Epithelial cell of esophagus (primary cell): ENCODE data around the gene POLD3.

Experiments used
- DNase-seq: peaks from one replicate; pipeline ENCODE4 v3.0.0; 2010; ENCODE audit warnings: low read depth
- H3K4me3 ChIP-seq: 2 replicates; pipeline ENCODE4 v1.5.1; 2011; ENCODE audit warnings: mild to moderate bottlenecking, low read length, control low read depth
- CTCF ChIP-seq: IDR thresholded peaks from 2 replicates; pipeline ENCODE4 v1.5.1; 2011; ENCODE audit warnings: low read depth, mild to moderate bottlenecking, low read length, control low read depth, inconsistent platforms; ENCODE audit not compliant: insufficient read depth; ENCODE audit errors: missing control alignments

POLD3 gene

DNA sequence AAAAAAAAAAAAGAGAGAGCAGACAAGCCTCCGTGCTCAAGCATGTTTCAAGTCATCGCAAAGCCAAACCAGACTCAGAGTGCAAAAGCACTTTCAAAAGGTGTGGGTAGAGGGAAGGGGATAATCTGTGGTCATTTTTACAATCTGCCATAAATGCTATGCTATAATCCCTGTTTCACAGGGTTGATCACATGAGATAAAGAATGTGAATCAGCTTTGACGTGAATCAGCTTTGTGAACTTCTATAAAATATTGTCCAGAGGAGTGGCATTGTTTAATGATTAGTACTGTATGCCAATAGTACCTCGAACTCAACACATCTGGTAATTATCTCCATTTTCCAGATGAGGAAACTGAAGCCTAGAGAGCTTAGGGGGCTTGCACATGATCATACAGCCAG is 20.0 kb upstream of the POLD3 start:
- no peak for TF ChIP-seq CTCF
- H3K4me3 ChIP-seq = no peak overlapping the region
- DNase-seq = no peak

DNA sequence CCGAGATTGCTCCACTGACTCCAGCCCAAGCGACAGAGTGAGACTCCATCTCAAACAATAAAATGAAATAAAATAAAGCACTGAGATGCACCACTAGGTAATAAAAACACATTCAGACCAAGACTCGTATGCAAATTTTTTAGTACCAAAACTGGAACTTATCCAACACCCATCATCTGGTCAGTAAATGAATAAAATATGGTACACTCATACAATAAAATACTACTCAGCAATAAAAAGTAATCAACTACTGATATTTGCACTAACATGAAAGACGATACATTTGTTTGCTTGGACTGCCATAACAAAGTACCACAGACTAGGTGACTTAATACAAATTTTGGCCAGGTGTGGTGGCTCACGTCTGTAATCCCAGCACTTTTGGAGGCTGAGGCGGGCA is 17.8 kb upstream of the POLD3 start:
- no peak for DNase-seq
- TF ChIP-seq CTCF = no peak
- no peak overlapping the region for H3K4me3 ChIP-seq

DNA sequence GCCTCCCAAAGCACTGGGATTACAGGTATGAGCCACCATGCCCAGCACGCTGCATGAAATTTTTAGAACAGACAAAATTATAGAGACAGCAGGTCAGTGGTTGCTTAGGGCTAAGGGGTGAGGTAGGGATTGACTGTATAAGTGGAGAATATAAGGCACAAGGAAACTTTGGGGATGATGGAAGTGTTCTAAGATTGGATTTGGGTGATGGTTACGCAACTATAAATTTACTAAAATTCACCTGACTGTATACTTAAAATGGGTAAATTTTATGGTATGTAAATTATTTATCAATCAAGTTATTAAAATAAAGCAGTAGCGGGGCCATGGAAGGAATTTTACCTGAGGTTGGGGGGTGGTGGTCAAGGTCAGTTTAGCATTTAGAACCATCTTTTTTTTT is 16.4 kb upstream of the POLD3 start:
- no peak overlapping the region for H3K4me3 ChIP-seq
- no peak for DNase-seq
- no peak for TF ChIP-seq CTCF

GRCh38 chr11:74577181-74577580 is 15.2 kb upstream of the POLD3 start:
- H3K4me3 ChIP-seq = no peak overlapping the region
- no peak for TF ChIP-seq CTCF
- no peak for DNase-seq

DNA sequence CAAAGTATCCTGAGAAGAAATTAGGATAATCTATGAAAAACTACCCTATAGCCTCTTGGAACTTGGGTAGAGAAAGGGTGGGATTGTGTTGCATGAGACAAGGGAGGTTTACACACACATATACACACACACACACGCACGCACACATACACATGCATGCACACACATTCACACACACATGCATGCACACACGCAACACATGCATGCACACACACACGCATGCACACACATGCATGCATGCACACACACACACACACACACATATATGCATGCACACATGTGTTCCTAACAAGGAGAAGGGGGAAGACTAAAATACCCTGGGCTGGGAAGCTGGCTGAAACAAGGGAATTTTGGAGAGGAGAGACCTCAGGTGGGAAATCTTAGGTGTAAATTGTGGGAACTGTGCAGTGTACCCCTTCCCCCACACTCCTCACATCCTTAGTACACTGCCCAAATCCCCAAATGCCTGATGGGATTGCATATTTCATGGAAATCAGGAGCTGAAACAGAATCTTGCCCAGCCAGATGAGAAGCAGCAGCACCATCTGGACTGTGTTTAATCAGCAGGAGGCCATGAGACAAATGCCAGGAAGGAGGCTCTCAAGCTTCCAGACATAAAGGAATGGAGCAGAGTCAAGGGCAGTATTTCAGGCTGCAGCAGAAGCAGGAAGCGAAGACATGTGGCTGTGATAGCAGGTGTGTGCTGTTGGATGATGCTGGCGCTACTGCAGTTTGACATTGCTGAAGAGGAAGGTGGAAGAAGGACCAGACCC is 14.6 kb upstream of the POLD3 start:
- no peak for TF ChIP-seq CTCF
- DNase-seq = no peak
- no peak overlapping the region for H3K4me3 ChIP-seq

GRCh38 chr11:74579577-74580270 is 12.7 kb upstream of the POLD3 start:
- no peak for DNase-seq
- no peak for TF ChIP-seq CTCF
- no peak overlapping the region for H3K4me3 ChIP-seq
